SKM-1 (cell line): Measurements from ENCODE around the gene PTCD2.

Experiments used
- DNase-seq: peaks from one replicate; lab custom pipeline; 2025; ENCODE audit not compliant: unreplicated experiment; lab: John Stamatoyannopoulos, UW

The PTCD2 gene, protein sequence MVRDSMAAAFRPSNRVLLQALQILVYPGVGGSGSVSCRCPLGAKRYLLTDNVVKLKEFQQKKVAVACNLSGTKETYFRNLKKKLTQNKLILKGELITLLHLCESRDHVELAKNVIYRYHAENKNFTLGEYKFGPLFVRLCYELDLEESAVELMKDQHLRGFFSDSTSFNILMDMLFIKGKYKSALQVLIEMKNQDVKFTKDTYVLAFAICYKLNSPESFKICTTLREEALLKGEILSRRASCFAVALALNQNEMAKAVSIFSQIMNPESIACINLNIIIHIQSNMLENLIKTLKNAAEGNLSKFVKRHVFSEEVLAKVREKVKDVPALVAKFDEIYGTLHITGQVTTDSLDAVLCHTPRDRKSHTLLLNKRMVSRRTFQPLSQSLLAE

DNA sequence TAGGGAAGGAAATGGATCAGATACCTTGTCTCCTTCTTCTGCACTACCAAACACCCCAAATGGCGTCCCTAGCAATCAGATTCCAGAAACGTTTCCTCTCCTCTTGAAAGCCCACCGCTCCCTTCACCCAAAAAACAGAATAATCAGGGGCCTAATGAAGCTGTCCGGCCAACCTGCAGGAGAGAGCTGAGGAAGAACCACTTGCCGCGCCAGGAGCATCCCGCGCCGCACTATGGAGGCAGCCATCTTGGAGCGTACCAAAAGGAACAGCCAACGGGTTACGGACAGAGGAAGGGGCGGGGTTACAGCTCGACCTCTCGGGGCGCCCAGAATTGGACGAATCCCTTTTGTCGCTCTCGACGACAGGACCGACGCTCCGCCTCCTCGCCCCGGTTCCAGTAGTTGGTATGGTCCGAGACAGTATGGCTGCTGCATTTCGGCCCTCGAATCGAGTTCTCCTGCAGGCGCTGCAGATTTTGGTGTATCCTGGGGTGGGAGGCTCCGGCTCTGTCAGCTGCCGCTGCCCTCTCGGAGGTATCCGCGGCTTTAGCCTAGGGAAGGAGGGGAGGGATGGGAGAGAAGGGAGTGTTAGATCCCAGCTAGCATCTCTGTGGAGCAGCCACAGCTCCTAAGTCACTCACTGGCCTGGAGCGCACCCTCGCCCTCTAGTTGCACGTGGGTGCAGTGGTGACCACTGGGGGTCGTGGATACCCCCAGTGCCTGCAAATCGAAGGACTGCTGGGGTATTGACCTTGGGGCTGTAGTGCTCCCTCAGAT, at the start of gene PTCD2, which contains the start of gene MRPS27:
Gene PTCD2 (plus strand): TSS at position 398 of the 777 bp plus-strand sequence. CDS start 10 bp downstream, at position 408.
Gene MRPS27 (minus strand): TSS at position 265 of the 777 bp plus-strand sequence. CDS start 19 bp downstream, at position 246.
- peak; percentile 97 for DNase-seq

DNA sequence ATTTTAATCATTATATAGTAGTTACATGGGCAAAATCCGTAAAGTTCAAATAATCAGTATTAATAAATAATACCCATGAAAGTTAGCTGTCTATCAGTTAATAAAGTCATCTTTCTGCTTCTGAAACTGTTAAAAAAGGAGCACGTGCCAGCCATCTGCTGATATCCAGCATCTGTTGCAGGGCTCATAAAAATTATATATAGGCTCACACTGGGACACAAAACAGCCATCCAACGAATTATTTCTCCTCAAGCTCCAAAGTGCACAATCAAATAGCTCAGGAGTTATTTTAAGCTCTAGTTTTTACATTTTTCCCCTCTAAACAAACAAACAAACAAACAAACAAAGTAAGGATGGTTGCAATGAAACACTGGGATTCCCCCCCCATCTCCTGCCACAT, 48.5 kb upstream of the PTCD2 start:
- DNase-seq = no peak

DNA sequence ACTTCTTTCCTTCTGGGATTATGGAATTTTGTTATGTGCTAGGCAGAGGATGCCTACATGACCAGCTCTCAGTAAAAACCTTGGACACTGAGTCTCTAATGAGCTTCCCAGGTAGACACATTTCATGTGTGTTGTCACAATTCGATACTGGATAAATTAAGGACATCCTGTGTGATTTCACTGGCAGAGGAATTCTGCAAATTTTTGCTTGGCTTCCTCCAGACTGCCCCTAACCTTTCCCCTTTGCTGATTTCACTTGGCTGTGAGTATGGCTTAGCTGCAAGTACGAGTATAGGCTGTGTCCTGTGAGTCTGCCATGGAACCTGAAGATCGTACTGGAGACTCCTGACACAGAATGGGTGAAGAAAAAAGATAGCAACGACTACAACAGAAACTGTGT, 47.8 kb upstream of the PTCD2 start:
- DNase-seq = no peak

DNA sequence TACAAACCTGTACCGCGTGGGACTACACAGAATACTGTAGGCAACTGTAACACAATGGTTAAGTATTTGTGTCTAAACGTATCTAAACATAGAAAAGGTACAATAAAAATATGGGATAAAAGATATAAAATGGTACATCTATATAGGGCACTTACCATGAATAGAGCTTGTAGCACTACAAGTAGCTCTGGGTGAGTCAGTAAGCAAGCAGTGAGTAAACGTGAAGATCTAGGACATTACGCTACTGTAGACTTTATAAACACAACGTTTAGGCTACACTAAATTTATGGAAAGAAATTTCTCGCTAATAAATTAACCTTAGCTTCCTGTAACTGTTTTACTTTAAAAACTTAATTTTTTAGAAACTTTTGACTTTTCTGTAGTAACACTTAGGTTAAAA, 46.6 kb upstream of the PTCD2 start:
- DNase-seq = no peak

DNA sequence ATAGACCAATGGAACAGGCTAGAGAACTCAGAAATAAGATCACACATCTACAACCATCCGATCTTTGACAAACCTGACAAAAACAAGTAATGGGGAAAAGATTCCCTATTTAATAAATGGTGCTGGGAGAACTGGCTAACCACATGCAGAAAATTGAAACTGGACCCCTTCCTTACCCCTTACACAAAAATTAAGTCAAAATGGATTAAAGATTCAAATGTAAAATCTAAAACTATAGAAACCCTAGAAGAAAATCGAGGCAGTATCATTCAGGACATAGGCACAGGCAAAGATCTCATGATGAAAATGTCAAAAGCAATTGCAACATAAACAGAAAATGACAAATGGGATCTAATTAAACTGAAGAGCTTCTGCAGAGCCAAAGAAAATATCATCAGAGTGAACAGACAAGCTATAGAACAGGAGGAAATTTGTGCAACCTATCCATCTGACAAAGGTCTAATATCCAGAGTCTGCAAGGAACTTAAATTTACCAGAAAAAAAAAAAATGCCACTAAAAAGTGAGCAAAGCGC, 43.9 kb upstream of the PTCD2 start:
- DNase-seq = no peak

DNA sequence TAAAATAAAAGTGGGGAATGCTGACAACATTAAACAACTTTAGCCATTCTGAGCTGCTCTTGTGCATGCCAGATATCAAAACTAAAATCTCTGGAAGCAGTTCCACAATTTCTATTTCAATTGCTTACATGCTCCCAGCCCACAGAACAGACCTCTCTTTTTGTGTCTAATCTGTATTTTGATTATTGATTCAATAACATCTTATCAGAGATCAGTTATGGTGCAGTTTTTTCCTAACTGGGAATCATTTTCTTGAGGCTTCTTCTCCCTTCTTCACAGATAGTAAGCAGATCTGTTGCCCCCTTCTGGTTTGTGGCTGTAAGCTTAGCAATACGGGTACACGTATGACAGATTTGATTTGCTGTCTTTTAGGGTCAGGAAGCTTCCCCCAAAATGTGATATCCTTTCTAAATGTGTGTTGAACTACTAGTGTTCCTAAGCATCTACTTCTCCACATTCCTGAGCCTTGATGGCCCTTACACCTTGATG, 39.5 kb upstream of the PTCD2 start:
- no peak for DNase-seq

DNA sequence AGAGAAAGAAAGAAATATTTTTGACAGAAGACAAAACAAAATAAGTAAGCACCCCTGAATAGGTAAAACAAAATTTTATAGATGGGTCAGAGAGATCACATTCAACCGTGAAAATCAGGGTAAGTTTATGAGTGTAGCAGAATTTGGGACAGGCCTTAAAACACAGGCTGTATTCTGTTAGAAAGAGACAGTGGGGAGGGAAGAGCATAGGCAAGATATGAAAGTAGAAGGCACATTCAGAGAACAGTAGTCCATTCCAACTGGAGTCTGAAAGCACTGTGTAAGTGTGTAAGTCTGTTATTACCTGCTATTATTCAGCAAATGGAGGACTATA, 38.8 kb upstream of the PTCD2 start:
- DNase-seq = no peak

DNA sequence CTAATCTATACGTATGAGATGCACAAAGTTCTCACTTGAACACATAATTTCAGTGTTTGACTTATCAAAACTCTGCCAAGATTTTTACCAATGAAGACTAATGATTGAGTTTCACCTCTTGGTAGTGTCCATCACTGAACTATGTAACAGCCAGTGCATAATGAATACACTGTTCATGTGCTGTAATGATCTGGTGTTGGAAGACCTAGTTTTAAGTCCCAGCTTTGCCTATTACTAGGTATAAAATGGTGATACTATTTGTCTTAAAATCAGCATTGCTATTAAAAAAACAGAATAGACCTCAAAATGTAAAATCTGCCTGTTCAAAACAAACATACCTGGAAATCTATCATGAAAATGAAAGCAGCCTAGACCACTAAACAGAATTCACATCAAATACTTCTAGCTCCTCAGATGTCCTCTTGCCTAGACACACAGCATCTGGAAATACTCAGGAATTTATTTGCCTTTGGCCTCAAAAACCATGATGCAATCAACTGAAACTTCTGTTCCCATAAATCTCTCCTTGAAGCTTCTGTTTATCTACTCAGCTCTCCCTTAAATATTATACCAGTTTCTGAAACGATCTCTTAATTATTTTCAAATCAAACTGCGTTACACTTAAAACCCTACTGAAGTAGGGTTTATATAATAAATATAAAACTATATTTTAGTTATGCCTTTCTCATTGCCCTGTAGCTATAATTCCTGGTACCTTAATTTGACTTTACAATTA, 38.2 kb upstream of the PTCD2 start:
- no peak for DNase-seq

DNA sequence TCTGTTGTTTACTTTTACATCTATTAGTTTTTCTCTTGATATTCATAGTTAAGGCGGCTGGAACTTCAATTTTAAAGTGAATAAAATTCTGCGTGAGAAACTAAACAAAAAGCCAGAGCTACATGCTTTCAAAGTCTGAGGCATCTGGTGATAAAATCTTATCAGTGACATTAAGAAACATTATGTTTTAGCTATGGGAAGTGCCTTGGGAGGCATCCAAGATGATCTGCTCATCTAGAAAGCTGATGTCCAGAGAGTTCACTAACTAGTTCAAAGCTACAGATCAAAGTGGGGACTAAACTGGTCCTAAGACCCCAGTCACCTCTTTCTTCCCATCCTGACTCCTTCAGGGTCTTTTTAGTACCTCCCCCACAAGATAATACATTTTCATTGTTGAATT, 37.3 kb upstream of the PTCD2 start:
- no peak for DNase-seq

DNA sequence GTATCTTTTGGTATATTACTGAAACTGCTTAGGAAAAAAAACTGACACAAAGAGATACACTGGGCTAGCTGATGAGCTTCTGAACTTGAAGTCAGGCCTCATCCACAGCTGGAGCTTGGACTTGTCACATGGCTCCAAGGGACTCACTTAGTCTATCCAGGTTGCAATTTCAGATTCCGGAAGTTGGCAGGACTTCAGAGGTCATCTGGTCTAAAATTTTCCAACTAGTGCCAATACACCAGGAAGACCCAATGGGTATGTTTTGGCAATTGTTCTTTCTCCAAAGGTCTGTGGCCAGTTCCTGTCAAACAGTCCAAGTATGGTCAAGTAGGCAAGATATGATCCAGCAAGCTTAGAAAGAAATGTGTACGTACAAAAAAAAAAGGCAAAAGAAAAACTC, 36.8 kb upstream of the PTCD2 start:
- no peak for DNase-seq

DNA sequence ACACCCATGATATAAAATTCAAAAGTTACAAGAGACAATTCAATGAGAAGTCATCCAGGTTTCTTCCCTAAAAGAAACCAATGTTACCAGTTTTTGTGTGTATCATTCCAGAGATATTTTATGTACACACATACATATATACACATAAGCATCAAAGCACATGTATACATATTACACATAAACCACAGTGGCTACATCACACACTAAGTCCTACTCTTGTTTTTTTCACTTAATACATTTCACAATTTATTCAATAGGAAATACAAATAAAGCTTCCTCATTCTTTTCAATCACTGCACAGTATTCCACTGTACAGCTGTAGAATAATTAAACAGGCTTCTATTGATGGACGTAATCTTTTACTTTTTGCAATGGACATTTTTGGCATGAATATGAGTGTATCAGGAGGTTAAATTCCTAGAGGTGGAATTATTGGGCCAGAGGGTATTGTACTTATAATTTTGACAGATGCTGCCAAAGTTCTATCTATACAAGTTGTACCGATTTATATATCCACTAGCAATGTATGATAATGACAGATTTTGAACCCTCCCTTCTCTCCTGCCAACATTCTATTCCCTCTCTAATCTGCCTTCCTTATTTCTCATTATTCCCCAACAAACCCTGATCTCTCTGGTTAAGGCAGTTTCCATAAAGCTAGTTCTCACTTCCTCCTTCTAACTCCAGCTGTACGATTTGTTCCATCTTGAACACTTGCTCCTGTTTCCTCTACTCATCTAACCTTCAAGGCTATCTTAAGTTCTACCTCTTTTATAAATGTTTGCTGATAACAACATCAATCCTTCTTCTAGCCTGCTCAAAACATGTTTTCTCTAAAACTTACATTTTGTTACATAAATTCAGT, 35.4 kb upstream of the PTCD2 start:
- no peak for DNase-seq

DNA sequence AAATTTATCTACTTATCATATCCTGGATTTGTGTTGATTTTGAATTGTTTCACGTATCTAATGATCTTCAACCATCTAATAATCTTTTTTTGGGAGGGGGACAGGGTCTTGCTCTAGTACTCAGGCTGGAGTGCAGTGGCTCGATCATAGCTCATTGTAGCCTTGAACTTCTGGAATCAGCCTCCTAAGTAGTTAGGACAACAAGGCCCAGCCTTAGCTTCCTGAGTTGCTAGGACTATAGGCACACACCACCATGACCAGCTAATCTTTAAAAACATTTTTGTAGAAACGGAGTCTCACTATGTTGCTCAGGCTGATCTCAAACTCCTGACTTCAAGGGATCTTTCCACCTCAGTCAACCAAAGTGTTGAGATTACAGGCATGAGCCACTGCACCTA, 34.8 kb upstream of the PTCD2 start:
- no peak for DNase-seq

DNA sequence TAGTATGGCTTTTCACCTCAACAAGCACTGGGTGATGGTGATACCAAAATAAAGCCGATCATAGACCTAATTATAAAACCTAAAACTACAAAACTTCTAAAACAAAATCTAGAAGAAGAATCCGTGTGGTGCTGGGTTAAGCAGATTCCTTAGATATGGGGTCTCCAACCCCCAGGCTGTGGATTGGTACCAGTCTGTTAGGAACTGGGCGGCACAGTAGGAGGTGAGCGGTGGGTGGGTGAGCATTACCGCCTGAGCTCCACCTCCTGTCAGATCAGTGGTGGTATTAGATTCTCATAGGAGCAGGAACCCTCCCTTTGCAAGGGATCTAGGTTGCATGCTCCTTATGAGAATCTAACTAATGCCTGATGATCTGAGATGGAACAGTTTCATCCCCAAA, 33.4 kb upstream of the PTCD2 start:
- DNase-seq = no peak

DNA sequence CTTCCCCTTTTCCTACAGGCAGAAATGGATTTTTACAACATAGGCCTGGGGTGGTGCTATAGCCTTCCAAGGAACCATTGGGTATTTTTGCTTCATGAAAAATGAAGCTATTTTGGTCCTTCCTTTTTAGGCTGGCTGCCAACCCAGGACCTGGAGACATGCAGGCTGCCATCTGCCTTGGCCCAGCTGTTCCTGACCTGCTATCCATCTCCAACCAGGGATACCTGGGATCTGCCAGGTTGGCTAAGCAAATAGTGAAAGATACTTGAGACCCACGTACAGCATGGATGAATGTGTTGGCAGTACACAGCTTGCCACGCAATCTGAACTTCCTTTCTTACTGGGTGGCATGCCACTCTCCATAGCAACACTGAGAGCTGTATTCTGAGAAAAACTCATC, 31.2 kb upstream of the PTCD2 start:
- DNase-seq = no peak

DNA sequence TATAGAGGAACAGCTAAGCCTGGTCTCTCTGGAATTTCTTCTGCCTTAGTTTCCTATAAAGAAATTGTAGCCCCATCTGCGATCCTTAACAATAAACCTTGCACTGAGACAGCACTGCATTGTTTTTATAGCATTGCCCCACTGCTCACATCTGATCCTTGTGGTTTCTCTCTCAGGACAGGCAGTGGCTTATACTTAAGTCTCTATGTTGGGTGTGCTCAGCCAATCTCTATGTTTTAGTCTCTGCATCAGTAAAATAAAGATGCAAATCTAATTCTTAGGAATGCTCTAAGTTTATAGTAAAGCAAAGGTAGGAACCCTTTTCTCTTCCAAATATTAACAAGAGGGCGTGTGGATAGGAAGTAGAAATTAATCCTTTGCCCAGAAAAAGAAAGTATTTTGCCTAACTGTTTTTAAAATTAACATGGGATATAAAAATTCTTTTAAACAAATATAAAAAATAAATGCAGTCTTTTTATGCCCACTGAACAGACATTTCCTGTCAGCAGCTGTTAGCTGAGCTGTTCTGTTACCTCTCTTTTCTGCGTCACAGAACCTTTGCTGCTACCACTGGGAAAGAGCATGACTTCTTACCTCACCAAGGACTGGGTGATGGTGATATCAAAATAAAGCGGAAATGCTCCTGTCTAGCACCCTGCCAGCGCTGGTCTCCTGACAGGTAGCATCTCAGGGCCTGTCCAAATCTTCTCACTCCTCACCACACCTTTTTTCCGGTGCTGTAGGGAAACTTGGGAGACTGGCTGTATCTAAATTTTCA, 29.6 kb upstream of the PTCD2 start:
- no peak for DNase-seq

DNA sequence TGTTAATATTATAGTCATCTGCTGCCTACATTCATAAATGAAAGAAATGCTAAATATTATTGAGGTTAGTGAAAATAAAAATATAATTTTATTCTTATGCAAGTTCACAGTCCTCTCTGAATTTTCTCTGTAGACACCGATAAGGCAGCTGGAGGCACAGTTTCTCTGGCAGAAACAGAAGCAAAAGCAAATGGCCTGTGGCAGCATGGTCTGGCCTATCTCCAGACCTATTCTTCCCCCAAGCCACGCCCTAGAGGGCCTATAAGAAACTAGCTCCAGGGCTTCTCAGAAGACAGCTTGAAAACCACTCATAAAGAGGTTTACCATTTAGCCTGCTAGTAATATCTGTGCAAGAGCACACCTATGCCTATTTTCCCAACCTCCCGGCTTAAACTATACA, 28.6 kb upstream of the PTCD2 start:
- DNase-seq = no peak

DNA sequence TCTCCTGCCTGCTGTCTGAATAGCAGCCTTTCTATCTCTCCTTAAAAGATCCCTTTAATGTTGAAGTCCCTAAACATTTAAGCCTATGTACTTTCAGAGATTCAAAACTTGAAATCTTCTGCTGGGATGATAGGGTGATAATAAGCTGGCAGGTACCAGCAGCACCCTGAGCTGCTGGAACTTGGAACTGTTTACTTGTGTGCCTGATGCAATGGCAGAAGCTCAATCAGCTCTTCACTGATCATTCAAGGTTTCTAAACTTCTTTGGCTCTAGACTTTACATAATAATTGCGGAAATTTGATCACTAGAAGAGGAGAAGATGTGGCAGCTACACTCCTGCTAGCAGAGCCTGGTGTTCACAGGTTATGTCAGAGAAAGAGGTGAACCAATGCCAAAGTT, 27.8 kb upstream of the PTCD2 start:
- DNase-seq = no peak

DNA sequence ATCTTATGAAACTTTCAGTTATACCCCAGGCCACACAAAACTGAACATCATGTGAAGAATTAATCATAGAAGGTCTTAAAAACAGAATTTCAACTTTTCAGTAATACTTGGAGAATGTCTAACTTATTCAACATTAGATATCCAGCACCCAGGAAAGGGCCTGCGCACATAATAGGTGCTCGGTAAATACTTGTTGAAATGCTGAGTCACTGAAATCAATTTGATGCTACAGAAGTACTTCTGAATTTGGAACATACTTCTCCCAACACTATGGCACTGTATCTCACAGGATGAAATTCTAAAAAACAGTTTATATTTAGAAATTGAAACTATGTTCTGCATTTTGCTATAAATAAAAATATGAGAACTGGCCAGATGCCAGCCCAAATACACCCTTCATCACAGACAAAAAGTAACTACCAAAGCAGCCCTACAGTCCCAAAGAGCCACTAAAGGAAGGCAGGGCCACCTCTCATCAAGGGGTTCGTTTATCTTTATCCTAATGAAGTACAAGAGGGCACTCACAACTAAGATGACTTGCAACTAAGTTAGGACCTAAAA, 26.6 kb upstream of the PTCD2 start:
- no peak for DNase-seq

DNA sequence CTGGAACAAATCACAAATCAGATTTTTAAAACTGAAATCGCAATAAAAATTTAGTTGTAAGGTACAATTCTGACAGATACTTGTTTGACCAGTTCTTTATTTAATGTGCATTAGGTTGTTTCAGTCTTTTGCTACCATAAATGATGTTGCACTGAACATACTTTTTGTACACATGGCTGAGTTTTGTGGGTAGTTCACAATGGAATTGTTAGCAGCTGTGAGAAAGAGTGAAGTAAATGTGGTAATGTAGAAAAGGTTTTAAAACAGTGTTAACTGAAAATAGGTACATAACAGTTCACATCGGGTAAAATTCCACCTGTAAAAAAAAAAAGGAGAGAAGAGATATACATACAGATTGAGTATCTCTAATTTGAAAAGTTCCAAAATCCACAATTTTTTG, 25.7 kb upstream of the PTCD2 start:
- DNase-seq = no peak
